Umbilical cord (tissue), 2 donors: ENCODE measurements around the gene ZNF830. TPM values are rescaled to one million over a fixed set of nuclear protein-coding genes. Genes with fewer than 3 reads are reported as not detected.
"Not testable (repeated sequence)": the region's sequence is repeated elsewhere in the genome, so short reads cannot be mapped to it uniquely, and the experiment has no call there.

ENCODE experiments used
- DNase-seq: peaks from one replicate; pipeline ENCODE4 v3.0.0-alpha.2; 2015; ENCODE audit warnings: low spot score
- total RNA-seq: library from RNA; depleted of rRNA; stranded (reverse); fragments of >200 nt; gene quantifications from one replicate; pipeline ENCODE4 v1.2.3, GENCODE V29; 2014; ENCODE audit warnings: low replicate concordance; ENCODE audit not compliant: insufficient read depth

The ZNF830 gene, protein sequence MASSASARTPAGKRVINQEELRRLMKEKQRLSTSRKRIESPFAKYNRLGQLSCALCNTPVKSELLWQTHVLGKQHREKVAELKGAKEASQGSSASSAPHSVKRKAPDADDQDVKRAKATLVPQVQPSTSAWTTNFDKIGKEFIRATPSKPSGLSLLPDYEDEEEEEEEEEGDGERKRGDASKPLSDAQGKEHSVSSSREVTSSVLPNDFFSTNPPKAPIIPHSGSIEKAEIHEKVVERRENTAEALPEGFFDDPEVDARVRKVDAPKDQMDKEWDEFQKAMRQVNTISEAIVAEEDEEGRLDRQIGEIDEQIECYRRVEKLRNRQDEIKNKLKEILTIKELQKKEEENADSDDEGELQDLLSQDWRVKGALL
- total RNA-seq, result 17.1 TPM

DNA sequence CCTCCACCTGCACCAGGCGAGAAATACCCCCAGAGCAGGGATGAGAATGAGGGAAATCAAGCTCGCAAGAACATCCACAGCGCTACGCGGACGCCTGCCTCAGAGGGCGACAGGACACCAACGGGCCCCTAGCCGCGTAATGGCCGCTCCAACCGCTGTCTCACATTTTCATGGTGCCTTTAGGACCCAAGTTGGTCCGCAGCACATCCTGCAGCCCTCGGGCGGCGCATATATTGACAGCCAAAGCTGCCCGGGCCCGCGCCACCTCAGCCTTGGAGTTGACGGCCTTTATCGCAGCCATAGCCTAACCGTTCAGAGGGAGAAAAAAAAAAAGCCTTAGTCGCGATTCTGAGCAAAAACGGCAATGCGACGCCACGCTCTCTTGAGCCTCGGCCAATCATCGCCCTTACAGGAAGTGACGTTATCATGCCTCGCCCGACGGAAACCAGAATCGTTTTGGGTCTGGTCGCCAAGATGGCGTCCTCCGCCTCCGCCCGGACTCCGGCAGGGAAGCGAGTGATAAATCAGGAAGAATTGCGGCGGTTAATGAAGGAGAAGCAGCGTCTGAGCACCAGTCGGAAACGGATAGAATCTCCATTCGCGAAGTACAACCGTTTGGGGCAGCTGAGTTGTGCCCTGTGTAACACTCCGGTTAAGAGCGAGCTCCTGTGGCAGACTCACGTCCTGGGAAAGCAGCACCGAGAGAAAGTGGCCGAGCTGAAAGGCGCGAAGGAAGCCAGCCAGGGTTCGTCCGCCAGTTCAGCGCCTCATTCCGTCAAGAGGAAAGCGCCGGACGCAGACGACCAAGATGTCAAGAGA lies at the start of gene ZNF830, which contains the start of gene CCT6B:
Gene ZNF830 (plus strand): TSS at position 448 of the 819 bp plus-strand sequence. CDS start 27 bp downstream, at position 475.
Gene CCT6B (minus strand): TSS at position 368 of the 819 bp plus-strand sequence. CDS start 67 bp downstream, at position 301.
- peak; percentile 98 for DNase-seq

DNA sequence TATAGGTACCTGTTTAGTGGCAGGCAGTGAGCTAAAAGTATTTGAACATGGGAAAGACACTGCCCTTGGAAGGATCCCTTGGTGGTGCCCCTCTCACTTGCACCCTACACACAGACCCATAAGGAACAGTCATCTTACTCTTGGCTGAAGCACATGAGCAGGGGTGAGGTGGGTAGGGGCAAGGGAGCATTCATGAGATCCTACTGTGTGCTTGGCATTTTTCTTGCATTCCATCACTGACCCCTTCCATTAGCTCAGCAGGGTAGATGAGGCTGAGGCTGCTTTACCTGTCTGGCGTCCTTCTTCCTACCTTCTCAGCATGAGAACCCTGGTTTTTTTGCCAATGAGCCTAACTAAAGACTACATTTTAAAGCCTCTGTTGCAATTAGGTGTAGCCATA lies 48.3 kb upstream of the ZNF830 start:
- DNase-seq, result no peak

DNA sequence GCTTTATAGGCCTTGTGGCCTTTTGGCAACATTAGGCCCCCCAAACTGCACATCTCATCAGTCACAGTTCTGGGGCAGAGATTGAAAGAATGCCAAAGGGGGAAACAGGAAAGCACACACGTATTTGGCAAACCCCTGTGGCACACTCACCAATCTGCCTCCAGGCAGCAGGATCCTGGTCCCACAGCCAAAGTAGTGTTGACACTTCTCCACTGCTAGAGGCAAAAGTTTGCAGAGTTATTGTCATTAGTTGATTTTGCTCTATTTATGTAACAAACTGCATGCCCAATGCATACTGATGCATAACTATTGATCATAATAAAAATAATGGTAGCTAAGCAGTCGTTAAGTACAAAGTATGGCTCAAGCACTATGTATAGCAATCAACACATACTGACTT lies 45.2 kb upstream of the ZNF830 start:
- DNase-seq, result no peak

DNA sequence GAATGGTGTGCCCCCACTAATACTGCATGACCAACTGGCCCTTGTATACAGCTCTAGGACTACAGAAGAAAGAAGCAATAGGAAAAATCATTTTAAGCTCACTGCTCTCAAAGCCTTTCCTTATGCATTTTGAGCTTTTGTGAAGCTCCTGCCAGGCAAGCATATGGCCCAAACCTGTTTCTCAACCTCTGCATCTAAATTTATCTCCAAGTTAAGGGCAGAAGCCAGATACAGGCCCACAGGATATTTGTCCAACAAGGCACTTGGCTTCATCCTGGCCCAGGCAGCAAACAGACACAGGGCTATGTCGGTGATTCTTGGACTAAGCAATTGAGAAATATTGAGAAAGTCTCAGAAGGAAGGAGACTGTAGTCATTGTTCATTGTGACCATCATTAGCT lies 44.0 kb upstream of the ZNF830 start:
- no peak for DNase-seq

DNA sequence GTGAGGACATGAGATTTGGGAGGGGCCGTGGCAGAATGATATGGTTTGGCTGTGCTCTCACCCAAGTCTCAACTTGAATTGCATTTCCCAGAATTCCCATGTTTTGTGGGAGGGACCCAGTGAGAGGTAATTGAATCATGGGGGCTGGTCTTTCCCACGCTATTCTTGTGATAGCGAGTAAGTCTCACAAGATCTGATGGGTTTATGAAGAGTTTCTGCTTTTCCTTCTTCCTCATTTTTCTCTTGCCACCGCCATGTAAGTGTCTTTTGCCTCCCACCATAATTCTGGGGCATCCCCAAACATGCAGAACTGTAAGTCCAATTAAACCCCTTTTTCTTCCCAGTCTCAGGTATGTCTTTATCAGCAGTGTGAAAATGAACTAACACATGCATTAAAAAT lies 40.7 kb upstream of the ZNF830 start:
- DNase-seq, result no peak

DNA sequence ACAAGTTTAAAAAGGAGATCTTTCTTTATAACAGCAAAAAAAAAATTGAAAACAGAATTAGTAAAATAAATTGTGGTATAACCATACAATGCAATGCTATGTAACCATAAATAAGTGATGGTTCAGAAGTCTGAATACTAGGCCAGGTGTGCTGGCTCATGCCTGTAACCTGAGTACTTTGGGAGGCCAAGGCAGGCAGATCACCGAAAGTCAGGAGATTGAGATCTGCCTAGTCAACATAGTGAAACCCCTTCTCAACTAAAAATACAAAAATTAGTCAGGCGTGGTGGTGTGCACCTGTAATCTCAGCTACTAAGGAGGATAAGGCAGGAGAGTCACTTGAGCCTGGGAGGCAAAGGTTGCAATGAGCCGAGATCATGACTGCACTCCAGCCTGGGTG lies 34.7 kb upstream of the ZNF830 start:
- no peak for DNase-seq

DNA sequence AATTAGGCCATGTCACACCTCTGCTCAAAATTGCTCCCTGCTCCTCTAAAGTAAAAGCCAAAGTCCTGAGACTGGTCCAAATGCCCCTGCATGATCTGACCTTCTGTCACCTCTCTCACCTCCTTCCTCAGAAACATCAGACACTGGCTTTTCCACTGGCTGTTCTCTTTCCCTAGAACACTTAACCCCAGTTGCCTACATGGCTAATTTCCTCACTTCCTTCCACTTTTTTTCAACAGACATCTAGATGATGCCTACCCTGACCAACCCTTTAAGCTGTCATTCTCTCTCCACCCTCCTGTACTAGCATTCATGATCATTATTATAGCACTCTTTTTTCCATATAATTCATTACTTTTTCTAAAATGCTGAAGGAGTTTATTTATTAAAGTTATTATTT lies 31.1 kb upstream of the ZNF830 start:
- no peak for DNase-seq

DNA sequence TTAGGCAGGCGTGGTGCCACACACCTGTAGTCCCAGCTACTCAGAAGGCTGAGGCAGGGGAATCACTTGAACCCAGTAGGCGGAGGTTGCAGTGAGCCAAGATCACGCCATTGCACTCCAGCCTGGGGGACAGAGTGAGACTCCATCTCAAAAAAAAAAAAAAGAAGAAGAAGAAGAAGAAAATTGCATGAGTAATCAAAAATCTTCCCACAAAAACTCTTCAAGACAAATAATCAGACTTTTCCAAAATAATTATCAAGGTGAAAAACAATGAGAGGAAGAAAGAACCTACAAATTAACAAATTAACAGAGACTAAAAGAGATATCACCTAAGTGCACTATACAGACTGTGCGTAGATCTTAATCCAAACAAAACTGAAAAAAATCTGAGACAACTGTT lies 10.6 kb upstream of the ZNF830 start:
- not testable (repeated sequence) for DNase-seq

DNA sequence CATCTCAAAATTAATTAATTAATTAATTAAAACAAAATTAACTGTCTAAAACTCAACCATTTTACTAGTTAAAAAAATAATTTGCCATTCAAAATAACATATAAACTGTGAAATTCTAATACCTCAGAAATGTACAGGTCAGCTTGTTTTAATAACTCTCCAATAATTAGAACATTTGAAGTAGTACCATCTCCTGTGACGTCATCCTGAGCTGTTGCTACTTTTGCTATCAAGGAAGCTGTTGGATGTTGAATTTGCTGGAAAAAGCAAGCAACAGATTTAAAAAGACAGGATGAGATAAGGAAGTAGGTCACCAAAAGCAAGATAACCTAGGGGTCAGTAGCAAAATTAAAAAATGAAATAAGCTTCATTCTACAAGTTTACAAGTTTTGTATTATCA lies 2.9 kb upstream of the ZNF830 start:
- no peak for DNase-seq

DNA sequence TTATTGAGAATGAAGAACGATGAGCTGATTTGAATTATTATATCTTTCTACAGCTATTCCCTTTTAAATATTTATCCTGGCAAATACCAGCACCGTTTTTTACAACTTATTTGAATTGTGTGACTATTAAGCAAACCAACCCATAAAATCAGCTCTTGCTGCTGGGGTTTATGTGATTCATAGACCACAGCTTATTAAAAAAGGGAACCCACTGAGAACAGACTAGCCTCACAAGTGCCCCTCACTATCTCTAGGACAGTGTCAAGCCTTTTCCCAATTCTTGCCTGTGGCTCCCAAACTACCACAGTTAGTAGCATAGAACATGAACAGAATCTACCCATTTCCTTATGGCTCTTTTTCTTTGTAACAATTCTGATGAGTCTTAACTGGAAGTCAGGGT lies 12.8 kb downstream of the ZNF830 start:
- no peak for DNase-seq

DNA sequence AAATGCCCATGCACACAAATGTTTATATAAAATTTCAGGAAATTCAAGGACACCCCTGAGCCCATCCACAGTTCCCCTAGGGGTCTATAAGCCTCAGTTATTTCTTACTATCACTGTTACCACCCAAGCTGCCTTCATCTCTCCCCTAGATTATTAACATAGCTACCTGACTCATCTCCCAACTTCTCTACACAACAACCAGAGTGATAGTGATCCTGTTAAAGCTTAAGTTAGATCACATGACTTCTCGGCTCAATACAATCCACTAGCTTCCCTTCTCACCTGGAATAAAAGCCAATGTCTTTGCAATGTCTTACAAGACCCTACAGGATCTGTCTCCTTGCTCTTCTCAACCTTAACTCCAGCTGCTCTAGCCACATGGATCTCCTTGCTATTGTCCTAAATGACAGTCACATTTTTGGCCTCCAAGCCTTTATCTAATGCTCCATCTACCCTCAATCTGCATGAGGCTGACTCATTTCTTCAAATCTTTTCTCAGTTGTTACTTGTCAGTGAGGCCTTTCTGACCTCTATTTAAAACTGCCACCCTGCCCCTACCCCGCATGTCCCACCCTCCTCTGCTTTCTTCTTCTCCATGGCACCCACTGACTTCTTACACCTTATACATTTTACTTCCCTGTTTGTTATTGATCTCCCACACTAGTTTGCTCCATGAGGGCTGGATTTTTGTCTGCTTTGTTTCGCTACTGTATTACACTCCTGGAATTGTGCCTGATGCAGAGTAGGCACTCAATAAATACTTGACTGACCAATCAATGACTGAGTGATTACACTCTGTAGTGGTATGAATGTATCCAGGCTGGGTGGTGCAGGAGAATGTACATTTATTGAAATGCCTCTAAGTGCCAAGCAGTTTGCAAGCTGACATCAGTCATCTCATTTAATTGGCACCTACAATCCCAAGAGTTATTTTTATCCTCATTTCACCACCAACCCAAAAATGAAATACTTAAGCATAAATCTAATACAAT lies 13.8 kb downstream of the ZNF830 start:
- DNase-seq, result no peak

DNA sequence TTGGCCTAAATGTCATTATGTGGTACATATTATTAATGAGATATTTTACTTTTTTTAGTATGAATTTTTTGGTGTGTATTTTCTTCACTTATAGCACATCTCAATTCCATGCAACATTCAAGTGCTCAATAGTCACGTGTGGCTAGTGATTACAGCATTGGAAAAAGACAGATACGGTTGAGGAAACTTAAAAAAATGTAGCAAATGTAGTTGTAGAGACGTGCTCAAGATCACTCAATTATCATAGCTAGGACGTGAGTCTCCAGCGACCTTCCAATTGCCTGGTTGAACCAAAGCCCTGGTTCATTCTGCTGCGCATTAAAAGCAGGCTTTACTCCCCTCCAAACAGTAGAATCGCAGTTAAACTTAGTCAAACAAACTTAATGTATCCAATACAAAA lies 17.8 kb downstream of the ZNF830 start:
- no peak for DNase-seq

DNA sequence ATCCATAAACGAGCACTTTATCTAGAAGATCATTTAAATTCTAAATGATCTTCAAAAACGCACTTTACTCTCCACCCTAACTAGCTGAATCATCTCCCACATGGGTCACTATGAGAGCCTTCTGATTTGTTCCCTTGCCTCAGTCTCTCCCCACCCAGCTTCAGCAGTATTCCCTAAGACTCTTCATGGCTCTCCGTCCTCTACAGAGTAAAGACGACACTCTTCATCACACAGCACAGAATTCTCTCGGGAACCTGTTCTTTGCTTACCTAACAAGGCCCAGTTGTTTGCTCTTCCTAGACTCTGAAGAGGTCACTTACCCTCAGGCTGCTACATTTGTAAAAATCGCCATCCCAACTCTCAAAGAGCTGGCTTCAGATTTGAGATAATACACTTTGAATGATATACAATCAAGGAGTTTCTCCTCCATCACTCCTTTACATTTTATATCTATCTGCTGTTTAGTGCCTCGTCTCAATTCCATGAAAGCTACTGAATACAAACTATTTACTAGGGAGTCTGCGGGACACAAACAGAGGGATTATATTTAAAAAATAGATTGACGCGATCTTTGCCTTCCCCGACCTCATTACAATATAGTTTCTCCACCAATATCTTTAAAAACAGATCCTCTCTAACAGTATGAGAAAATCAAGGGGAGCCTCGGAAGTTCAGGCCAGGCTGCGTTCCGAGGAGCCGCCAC lies 18.5 kb downstream of the ZNF830 start:
- DNase-seq, result peak; percentile 13

DNA sequence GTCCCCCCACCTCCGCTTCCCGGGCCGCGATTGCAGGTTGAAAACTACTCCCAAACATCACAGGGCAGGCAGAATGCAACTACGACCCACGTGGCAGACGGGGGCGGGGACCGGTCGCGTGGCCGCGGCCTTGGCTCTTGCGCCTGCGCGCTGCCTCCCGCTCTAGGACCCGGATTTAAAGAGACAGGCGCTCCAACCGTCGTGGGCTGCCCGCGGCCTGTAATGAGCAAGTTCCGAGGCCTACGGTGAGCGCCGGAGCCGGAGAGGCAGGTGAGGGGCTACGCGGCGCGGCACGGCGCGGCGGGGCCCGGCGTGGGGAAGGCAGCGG lies 19.0 kb downstream of the ZNF830 start, which contains the start of gene LIG3:
Gene LIG3 (plus strand): TSS at position 160 of the 328 bp plus-strand sequence. CDS start 2,494 bp downstream, outside the sequence.
- DNase-seq, result peak; percentile 96

DNA sequence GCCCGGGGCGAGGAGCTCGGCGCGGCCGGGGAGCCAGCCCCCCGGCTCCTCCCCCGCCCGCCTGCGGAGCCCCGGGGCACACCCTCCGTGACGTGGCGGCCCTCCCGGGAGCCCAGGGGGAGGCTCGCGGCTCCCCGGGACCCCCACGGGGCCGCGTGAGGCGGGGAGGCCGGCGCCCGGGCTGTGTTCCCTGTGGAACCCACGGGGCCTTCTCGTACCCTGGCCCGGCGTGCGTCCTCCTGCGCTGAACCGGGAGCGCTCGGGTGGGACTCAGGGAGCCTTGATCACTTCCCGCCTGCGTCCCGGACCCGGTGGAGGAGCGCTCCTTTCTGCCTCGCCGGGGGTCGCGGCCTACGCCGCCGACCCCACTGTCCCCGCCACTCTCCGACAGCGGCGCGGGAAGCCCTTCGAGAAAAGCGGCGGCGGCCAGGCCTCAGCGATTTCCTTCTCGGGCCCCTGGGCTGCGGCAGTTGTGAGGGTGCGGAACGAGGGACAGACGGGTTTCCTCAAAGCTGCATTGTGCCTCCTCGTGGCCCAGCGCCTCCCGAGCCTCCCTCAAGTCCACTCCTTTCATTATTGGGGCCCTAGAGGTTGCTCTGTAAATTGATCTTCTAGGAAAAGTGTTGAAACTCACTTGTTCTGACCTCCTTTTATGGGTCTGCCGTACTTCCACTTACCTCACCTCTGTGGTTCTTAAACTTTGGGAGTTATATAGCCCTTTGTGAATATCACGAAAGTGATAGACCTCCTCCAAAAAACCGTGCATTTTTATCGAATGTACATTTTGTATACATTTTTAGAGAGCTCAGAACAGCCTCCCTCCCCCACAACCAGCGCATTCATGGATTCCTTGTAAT lies 19.6 kb downstream of the ZNF830 start:
- peak; percentile 89 for DNase-seq

DNA sequence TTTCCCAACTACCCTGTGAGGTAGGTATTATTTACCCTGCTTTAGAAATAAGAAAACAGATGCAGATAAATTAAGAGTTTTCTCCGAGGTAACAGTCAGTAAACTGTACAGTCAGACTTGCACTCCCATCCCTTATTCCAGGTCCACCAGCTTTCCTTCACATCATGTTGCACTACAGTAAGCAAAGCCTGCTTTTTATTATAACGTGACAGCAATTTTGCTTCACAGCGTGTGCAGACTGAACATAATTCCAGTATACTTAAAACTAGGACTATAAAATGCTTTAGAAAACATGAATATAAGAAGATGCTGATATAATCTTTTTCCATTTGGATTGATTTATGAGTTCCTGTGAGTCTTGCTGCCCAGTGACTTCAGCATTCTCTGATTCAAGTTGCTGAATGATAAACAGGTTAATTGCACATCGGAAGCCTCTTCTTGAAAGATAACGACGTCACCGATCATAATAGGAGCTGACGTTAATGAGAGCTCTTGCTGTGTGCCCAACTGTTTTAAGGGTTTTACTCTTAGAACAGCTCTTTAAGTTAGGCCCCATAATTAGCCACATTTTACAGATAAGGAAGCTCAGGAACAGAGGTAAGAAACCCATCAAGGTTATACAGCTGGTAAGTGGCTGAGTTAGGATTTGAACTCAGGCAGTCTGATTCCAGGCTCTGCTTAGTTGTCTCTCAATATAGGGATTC lies 20.4 kb downstream of the ZNF830 start:
- peak; percentile 47 for DNase-seq

DNA sequence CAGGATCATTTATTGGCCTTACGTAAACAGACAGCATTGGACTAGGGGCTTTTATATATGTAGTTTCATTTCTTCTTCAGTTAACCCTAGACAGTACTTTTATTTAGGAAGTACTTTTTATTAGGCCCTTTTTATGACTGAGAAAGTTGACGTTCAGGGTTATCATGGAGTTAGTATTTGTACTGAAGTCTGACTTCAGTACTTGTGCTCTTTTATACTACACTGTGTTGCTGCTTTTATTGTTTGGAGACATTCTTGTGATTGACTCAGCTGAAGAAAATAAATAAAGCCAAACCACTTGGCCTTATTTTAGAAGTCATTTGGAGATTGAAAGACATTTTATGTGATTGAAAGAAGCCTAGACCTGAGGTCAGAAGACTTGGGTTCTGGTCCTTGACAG lies 25.9 kb downstream of the ZNF830 start:
- DNase-seq, result no peak

DNA sequence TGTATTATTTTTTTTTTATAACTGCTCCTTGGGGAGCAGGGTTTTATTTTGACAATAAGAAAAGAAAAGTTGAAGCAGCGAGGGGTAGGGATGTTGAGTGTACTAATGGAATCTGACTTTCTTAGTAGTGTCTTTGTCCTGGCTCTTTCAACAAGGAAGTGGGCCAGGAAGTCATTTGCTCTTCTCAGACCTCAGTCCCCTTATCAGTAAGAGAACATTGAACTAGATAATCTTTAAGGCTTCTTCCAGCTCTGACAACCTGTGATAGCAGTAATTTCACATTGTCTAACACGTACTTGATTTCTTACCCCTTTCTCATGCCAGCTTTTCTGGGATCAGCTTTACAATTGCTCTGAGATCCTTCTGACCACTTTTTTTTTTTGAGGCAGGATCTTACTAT lies 27.3 kb downstream of the ZNF830 start:
- no peak for DNase-seq

DNA sequence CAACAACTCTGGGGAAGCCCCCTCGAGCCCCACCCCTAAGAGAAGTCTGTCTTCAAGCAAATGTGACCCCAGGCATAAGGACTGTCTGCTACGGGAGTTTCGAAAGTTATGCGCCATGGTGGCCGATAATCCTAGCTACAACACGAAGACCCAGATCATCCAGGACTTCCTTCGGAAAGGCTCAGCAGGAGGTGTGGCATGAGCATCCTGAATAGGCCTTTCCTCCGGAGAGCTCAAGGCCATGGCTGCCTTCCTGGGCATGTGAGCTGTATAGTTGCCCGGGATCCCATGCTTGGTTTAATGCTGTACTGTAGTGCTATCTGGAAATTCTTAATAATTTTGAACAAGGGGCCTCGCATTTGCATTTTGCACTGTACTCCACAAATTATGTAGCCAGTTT lies 28.1 kb downstream of the ZNF830 start:
- no peak for DNase-seq
